ENCODE measurements around the gene STAMBPL1.
"Not testable (repeated sequence)": the region's sequence is repeated elsewhere in the genome, so short reads cannot be mapped to it uniquely, and the experiment has no call there.

The STAMBPL1 gene

GRCh38 chr10:88881922-88882645, 2.0 kb downstream of the STAMBPL1 start:
- Histone ChIP-seq H4K20me1 (ENCODE audit: insufficient read depth, low read length) (no peaks in the 10 kb centered on the region), H3K79me2 (ENCODE audit: low read length) (peaks cover 60% of the 10 kb centered on the region), H3K36me3 (replicated peaks; ENCODE audit: low read depth, low read length) (peaks cover 3% of the 10 kb centered on the region), H3K4me3 (ENCODE audit: low read length) (peak overlapping the region; percentile 90), H3K4me2 (ENCODE audit: low read length) (peak overlapping the region; percentile 92), H2AFZ (ENCODE audit: low read depth, low read length) (no peak overlapping the region), H3K27me3 (ENCODE audit: low read depth, low read length) (no peaks in the 10 kb centered on the region), H3K4me1 (ENCODE audit: low read length) (peaks cover 60% of the 10 kb centered on the region), H3K27ac (ENCODE audit: low read length) (peak overlapping the region; percentile 86), H3K9me3 (ENCODE audit: insufficient read depth, low read length) (no peaks in the 10 kb centered on the region), H3K9ac (ENCODE audit: low read length) (peak overlapping the region; percentile 88)
- TF ChIP-seq CTCF (IDR thresholded peaks at IDR 0.05; ENCODE audit: low read depth, low read length), result no peak
- TF ChIP-seq EZH2phosphoT487 (IDR thresholded peaks at IDR 0.05; ENCODE audit: low read depth), result no peak

DNA sequence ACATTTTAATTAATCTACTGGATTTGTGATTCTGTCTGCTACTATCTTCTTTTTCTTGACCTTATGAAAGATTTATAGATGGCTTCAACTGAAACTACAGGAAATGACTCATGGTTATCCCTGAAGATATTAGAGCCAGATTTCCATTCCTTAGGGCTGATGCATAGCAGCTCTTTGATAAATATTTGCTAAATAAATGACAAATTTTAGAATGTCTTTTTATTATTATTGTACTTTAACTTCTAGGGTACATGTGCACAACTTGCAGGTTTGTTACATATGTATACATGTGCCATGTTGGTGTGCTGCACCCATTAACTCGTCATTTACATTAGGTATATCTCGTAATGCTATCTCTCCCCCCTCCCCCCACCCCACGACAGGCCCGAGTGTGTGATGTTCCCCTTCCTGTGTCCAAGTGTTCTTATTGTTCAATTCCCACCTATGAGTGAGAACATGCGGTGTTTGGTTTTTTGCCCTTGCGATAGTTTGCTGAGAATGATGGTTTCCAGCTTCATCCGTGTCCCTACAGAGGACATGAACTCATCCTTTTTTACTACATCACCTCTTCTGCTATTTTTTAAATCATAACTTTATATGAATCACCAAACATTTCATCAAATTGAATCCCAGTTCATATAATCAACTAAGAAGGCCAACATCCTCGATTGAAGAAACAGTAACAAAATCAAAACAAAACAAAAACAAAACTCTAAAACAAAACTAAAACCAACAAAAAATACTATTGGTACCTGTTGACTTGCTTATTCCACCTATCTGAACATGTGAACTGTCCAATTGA, 2.8 kb downstream of the STAMBPL1 start:
- H3K27me3 ChIP-seq (ENCODE audit: low read depth, low read length); H2AFZ ChIP-seq (ENCODE audit: low read depth, low read length); H4K20me1 ChIP-seq (ENCODE audit: insufficient read depth, low read length); H3K36me3 ChIP-seq (replicated peaks; ENCODE audit: low read depth, low read length); H3K9me3 ChIP-seq (ENCODE audit: insufficient read depth, low read length): not testable (repeated sequence)
- peak overlapping the region; percentile 90 for H3K4me3 ChIP-seq (ENCODE audit: low read length)
- H3K4me2 ChIP-seq (ENCODE audit: low read length), result peak overlapping the region; percentile 92
- H3K79me2 ChIP-seq (ENCODE audit: low read length), result peaks cover 68% of the 10 kb centered on the region
- H3K4me1 ChIP-seq (ENCODE audit: low read length), result peaks cover 68% of the 10 kb centered on the region
- peak overlapping the region; percentile 88; the same call in 1 of the 2 replicates for H3K9ac ChIP-seq (ENCODE audit: low read length)
- H3K27ac ChIP-seq (ENCODE audit: low read length), result peak overlapping the region; percentile 86

DNA sequence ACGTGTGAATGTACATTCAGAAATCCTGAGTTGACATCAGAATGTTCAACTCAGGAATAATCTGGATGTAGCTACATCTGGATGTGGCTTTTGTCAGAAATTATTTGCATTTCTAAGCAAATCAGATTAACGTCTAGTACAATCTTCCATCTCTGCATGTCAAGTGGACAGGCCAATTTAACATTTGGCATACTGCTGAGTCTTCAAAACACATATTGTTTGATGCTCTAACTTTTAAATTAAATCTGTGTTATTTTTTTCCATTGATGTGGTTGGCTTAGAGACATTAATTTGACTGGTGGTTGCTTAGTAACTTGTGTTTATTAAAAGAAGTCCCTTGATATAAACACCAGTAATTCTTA, 3.4 kb downstream of the STAMBPL1 start:
- Histone ChIP-seq H3K4me3 (ENCODE audit: low read length) (peak overlapping the region; percentile 24; the same call in 1 of the 2 replicates), H3K36me3 (replicated peaks; ENCODE audit: low read depth, low read length) (peaks cover 3% of the 10 kb centered on the region), H3K27ac (ENCODE audit: low read length) (peak overlapping the region; percentile 24; the same call in 1 of the 2 replicates), H4K20me1 (ENCODE audit: insufficient read depth, low read length) (no peaks in the 10 kb centered on the region), H3K9me3 (ENCODE audit: insufficient read depth, low read length) (no peaks in the 10 kb centered on the region), H3K9ac (ENCODE audit: low read length) (no peak overlapping the region), H2AFZ (ENCODE audit: low read depth, low read length) (no peak overlapping the region), H3K4me1 (ENCODE audit: low read length) (peaks cover 74% of the 10 kb centered on the region), H3K27me3 (ENCODE audit: low read depth, low read length) (no peaks in the 10 kb centered on the region), H3K4me2 (ENCODE audit: low read length) (peak overlapping the region; percentile 47), H3K79me2 (ENCODE audit: low read length) (peaks cover 74% of the 10 kb centered on the region)
- TF ChIP-seq EZH2phosphoT487 (IDR thresholded peaks at IDR 0.05; ENCODE audit: low read depth) (no peak), CTCF (IDR thresholded peaks at IDR 0.05; ENCODE audit: low read depth, low read length) (no peak)

GRCh38 chr10:88886557-88886956, 6.5 kb downstream of the STAMBPL1 start:
- H3K4me3 ChIP-seq (ENCODE audit: low read length), result peak overlapping the region; percentile 69
- H3K9ac ChIP-seq (ENCODE audit: low read length), result peak overlapping the region; percentile 66
- no peaks in the 10 kb centered on the region for H3K9me3 ChIP-seq (ENCODE audit: insufficient read depth, low read length)
- peak overlapping the region; percentile 85 for H3K4me2 ChIP-seq (ENCODE audit: low read length)
- no peaks in the 10 kb centered on the region for H3K27me3 ChIP-seq (ENCODE audit: low read depth, low read length)
- peak overlapping the region; percentile 82 for H3K27ac ChIP-seq (ENCODE audit: low read length)
- TF ChIP-seq EZH2phosphoT487 (IDR thresholded peaks at IDR 0.05; ENCODE audit: low read depth), result no peak
- no peak for TF ChIP-seq CTCF (IDR thresholded peaks at IDR 0.05; ENCODE audit: low read depth, low read length)
- H3K79me2 ChIP-seq (ENCODE audit: low read length), result peaks cover 90% of the 10 kb centered on the region
- peaks cover 3% of the 10 kb centered on the region for H3K36me3 ChIP-seq (replicated peaks; ENCODE audit: low read depth, low read length)
- H2AFZ ChIP-seq (ENCODE audit: low read depth, low read length), result no peak overlapping the region
- peaks cover 83% of the 10 kb centered on the region for H3K4me1 ChIP-seq (ENCODE audit: low read length)
- H4K20me1 ChIP-seq (ENCODE audit: insufficient read depth, low read length), result no peaks in the 10 kb centered on the region

All from OCI-LY3 (cell line).